HG02678 (cell line): ENCODE data around the gene CEP57.
A peak's percentile ranks its signal among the peaks of the same experiment; 100 is the strongest.
"Not testable (repeated sequence)": the region's sequence is repeated elsewhere in the genome, so short reads cannot be mapped to it uniquely, and the experiment has no call there.

Experiments used
- ATAC-seq: cut with Tn5 transposase; IDR thresholded peaks from one replicate; pipeline ENCODE4 v1.9.1; 2021; ENCODE audit warnings: mild to moderate bottlenecking, moderate library complexity; ENCODE audit not compliant: unreplicated experiment

CEP57 gene

GRCh38 chr11:95796501-95796900 is 6.2 kb downstream of the CEP57 start:
- ATAC-seq = no peak

- ATAC-seq = no peak
Measured at GRCh38 chr11:95799546-95799945, 9.2 kb downstream of the CEP57 start.

DNA sequence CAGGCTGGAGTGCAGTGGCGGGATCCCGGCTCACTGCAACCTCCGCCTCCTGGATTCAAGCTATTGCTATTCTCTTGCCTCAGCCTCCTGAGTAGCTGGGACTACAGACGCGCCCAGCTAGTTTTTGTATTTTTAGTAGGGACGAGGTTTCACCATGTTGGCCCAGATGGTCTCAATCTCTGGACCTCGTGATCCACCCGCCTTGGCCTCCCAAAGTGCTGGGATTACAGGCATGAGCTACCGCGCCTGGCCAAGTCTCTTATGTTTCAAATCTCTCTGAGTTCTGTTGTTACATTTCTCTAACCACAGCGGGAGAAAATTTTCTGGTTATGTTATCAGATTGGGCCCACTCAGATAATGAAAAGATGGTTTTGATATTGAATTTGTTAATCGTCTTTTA is 10.1 kb downstream of the CEP57 start:
- no peak for ATAC-seq

DNA sequence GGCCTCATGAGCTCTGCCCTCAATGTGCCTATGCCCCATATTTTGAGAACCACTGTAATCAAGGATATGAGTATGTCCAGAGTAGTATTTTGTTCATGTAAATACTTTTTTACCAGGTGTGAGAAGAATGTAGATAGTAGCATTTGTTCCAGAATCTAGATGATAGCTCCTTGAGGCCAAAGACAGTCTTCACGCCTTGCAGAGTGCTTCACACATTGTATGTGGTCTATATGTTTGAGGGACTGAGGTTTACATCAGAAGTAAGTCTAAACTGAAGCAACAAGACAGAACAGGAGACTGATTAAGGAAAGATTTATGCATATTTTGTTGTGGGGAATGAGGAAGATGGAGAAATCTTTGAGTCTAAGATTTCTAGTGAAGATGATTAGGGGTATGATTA is 12.5 kb downstream of the CEP57 start:
- ATAC-seq = no peak

- ATAC-seq = no peak
Measured at GRCh38 chr11:95803973-95804372, 13.7 kb downstream of the CEP57 start.

GRCh38 chr11:95805869-95806268 is 15.6 kb downstream of the CEP57 start:
- no peak for ATAC-seq

- not testable (repeated sequence) for ATAC-seq
Measured at GRCh38 chr11:95806464-95806863, 16.2 kb downstream of the CEP57 start.

GRCh38 chr11:95811052-95811451 is 20.8 kb downstream of the CEP57 start:
- ATAC-seq = not testable (repeated sequence)

DNA sequence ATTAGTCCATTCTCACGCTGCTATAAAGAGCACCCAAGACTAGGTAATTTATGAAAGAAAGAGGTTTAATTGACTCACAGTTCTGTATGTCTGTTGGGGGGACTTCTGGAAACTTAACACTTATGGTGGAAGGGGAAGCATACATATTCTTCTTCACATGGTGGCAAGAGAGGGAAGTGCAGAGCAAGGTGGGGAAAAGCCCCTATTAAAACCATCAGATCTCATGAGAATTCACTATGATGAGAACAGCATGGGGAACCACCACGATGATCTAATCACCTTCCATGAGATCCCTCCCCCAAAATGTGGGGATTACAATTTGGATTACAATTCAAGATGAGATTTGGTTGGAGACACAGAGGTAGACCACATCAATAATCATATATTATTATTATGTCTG is 25.7 kb downstream of the CEP57 start:
- ATAC-seq = no peak

- no peak for ATAC-seq
Measured at GRCh38 chr11:95821640-95822039, 31.3 kb downstream of the CEP57 start.

GRCh38 chr11:95827696-95828095 is 37.4 kb downstream of the CEP57 start:
- ATAC-seq = no peak

DNA sequence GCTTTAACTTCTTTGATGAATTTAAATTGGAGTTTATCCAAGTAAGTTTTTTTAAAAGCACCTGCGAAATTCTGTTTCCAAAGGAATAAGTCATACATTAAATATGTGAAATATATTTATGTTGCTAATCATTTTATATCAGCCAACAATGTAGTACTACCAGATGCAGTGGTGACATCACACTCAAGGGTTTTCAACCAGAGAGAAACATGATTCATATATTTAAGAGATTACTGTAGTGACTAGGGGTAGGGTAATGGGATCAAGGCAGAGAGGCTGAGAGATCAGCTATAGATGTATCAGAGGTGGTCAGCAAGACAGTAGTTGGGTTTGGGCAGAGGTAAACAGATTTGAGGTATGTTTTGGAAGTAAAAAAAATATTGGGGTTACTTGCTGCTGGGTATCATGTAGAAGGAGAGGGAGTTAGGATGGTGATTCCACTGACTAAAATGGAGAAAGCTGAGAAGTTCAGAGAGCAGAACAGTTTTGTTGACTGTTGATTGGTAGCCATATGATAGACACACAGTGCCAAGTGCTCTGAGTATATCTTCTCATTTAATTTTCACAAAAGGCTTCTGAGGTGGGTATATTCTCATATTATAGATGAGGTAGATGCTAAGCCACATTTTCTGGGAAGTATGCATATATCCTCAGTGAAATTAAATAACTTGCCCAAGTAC is 39.4 kb downstream of the CEP57 start:
- ATAC-seq = no peak

DNA sequence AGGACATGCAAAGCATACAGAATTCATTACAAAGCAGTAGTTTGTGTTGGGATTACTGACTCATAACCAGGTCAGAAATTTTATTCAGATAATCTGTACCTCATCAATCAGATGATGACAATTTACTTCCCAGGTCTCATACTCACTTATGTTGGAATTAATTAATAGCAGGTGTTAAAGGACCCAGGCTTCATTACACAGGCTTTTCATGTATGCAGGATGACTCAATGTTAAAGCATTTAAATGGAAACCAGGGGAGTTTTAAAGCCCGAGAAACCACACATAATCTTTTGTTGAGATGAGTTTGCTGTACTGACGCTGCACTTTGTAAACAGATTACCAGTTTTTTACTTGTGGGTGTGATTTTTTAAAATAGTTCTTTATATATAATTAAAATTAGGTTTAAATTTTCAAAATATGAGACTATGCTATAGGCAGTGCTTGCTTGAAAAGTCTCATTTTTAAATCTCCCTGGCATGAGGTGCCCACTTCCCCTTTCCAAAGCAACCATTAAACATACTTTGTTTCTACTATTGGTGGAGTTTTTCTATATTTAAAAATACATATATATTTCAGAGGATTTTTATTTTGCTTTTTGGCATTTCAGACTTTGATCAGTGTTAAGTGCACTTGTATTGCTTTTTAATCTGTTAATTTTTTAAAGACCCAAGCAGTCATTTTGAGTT is 41.0 kb downstream of the CEP57 start:
- ATAC-seq = no peak

DNA sequence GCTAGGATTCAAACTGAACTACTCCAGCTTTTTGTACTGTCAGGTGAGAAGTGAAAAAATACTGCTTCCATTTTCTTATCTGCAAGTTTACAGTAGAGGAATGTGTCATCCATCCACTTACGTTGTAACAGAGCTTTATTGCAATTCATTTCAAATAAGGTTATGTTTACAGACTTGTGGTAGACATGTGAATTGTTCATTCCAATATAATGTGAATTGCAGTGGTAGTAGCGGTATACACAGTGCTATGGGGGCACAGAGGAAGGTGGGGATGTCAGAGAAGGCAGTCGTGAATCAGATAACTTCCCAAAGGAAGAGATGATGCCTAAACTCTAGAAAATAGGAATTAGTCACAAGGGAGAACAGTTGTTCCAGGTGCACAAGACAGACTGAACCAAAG is 42.5 kb downstream of the CEP57 start:
- ATAC-seq = no peak

GRCh38 chr11:95833378-95833777 is 43.1 kb downstream of the CEP57 start:
- ATAC-seq = no peak

DNA sequence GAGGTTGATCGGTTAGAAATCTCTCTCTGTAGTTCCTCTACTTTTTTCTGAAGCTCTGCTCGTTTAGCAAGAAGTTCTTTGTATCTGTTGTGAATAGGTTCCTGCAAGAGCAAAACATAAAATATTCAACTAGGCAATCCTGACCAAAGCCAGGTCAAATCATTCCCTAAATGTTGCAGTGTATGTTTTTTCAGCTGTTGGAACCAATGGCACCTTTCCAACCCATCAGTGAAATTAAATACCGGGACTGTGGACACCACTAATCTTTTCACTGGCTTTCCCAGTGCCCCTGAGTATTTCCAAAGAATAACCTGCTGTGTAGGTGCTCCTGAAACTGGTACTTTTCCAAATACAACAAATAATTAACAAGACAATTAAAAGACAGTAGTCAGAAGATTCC is 45.1 kb downstream of the CEP57 start:
- no peak for ATAC-seq

DNA sequence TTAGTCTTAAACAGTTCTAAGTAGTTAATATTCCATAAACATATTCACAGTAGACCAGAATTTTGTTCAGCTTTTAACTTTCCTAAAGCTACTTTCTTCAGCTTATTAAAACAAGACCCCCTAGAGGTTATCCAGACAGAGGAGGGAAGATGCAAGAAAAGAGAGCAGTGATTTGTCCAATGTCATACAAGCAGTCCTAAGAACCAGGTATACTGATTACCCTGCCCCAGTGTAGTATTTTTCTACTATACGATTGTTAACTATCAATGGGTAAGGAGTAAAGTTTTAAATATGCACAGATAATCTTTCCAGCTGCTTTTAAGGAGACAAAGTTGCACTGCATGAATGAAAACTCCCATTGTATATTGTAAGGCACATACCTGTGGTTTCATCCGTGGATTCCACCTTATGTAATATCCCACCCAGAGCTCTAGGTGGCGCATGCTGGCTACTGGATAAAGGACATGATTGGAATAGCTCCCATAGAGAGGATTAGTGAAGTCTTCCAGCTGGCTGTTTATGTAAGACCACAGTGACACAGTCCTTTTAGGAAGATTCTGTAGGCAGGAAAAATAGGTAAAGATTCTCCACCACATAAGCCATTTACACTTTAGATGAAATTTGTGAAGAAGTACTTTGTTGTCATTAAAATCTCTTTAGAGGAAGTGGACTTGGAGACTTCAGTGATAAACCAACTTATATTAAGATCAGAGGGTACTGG is 45.6 kb downstream of the CEP57 start:
- peak; percentile 88 for ATAC-seq

DNA sequence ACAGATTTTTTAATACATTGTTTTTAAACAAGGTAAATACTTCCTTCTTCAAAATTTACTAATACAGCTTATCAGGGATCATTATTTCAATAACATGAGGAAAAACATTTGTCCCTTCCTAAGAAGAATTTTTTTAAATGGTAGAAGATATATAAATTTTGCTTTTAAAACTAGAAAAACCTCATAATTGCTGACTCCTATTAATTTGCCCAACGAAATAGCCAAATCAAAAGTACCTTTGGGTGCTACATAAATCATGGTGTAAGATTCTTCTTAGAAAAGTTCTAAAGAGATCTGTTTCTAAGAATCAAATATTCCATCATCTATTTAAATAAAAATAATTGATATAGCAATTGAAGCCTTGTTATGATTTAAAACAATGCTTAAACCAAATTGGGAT is 54.9 kb downstream of the CEP57 start:
- no peak for ATAC-seq

GRCh38 chr11:95849087-95849825 is 59.0 kb downstream of the CEP57 start:
- peak; percentile 65 for ATAC-seq

GRCh38 chr11:95850137-95850536 is 59.8 kb downstream of the CEP57 start:
- no peak for ATAC-seq

GRCh38 chr11:95853138-95853537 is 62.8 kb downstream of the CEP57 start:
- ATAC-seq = no peak
